Memory B cell (primary cell): ENCODE measurements around the gene VAPA.

Experiments
- ATAC-seq: fragments of 150-1000 bp; cut with Tn5 transposase; 2 replicates; pipeline ENCODE4 v1.10.0; 2021; ENCODE audit warnings: low read depth, mild to moderate bottlenecking, moderate library complexity
- DNase-seq, 2 donors: peaks; one replicate each; pipeline ENCODE4 v3.0.0; 2022; ENCODE audit warnings: low spot score in 2 of 2
- H3K27ac Mint-ChIP-seq: one replicate; pipeline ENCODE4 v1.8.0; 2022; ENCODE audit warnings: mild to moderate bottlenecking, moderate library complexity, mixed read lengths
- H3K27me3 Mint-ChIP-seq: one replicate; pipeline ENCODE4 v1.8.0; 2022; ENCODE audit warnings: mixed read lengths
- H3K36me3 Mint-ChIP-seq: one replicate; pipeline ENCODE4 v1.8.0; 2022; ENCODE audit warnings: mild to moderate bottlenecking, mixed read lengths
- H3K4me1 Mint-ChIP-seq: one replicate; pipeline ENCODE4 v1.8.0; 2022; ENCODE audit warnings: mixed read lengths
- H3K4me3 Mint-ChIP-seq: one replicate; pipeline ENCODE4 v1.8.0; 2022; ENCODE audit warnings: mild to moderate bottlenecking, moderate library complexity, mixed read lengths
- H3K9me3 Mint-ChIP-seq: one replicate; pipeline ENCODE4 v1.8.0; 2022; ENCODE audit warnings: mixed read lengths

VAPA gene

DNA sequence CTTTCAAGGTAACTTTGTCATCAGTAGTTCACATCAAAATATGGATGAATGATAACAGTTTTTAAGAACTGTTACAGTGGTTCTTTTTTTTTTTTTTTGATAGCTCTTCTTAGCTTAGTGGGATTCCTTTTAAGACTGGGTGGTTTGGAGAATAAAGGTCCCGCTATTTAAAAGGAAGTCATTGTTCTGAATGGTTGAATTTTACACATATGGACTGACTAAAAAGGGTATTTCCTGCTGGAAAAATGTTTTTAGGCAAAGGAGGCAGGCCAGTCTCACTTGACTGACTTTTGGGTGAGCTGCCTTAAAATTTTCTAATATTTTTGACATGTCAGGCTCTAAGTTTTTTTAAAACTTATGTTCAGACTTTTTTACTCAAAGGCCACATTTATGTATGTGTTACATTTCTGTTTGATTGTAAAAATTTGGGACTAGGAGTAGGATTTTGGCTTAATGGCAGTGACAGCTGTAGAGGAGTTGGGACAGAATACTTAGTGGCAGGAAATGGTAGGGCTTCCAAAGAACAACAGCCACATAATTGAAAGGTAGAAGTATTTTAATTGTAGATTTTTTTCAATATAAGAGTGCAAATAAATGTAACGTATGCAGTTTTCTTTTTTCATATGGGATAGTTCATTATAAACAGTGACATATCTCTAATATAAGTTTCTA is 13.7 kb downstream of the VAPA start:
- ATAC-seq = peak; percentile 29
- Mint-ChIP-seq H3K36me3 (peaks cover 3% of the 10 kb centered on the region), H3K27me3 (no peaks in the 10 kb centered on the region), H3K4me3 (peak overlapping the region; percentile 33), H3K4me1 (peaks cover 34% of the 10 kb centered on the region), H3K27ac (peak overlapping the region; percentile 66), H3K9me3 (no peaks in the 10 kb centered on the region)
- DNase-seq = no peak

DNA sequence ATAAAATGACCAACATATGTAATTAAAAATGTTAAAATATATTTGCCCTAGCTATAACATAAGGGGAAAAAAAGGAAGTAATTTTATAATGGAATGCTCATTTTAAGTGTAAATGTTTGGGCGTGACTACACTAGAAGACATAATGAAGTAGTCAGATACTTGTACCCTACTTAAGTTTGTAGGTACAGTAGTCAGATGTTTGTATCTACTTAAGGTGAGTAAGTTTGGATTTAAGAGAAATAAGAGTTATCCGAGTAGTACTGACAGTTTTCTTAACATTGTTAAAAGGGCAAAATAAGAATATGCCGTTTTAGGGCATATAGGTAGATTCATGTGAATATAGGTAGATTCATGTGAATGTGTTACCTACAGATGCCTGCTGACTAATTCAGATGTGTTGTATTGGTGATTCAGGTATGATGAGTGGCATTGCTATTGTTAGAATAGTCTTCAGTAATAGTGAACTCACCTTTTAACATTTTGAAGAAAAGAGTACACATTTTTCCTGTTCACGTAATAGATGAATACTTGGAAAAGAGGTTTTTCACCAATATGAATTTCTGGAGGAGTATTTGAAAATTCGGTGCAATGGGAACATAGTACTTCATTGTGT is 14.9 kb downstream of the VAPA start:
- Mint-ChIP-seq H3K4me1 (peaks cover 31% of the 10 kb centered on the region), H3K9me3 (no peaks in the 10 kb centered on the region)
- no peak for ATAC-seq

DNA sequence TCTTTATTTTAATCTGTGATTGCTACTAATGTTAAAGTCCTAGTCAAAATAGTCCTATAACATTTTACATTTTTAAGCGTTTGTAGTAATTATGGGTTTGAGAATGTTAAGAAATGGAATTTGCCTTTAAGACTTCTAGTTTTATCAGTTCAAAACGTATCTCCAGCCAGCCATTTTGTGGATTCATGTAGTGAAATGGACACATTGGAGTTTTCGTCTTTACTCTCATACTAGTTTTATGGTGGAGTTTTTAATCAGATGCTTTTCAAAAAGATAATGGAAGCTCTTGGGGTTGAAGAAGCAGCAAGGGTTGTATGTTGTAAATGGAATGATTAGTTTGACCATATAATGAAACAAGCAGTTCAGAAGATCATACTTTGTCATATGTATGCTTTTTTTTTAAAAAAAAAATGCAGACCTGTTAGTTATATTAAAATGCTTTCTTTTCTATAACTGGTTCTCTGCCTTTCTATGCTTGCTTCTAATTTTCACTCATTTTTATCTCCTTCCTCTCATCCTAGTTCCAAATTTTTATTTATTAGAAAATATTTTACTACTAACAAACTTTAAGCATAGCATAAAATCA is 16.6 kb downstream of the VAPA start:
- DNase-seq (no peak), ATAC-seq (no peak)
- no peaks in the 10 kb centered on the region for H3K9me3 Mint-ChIP-seq
- H3K36me3 Mint-ChIP-seq = peaks cover 14% of the 10 kb centered on the region
- H3K4me1 Mint-ChIP-seq = peaks cover 26% of the 10 kb centered on the region
- no peaks in the 10 kb centered on the region for H3K27me3 Mint-ChIP-seq
- no peak overlapping the region for H3K27ac Mint-ChIP-seq
- H3K4me3 Mint-ChIP-seq = no peak overlapping the region

More for the DNA sequence above, 14.9 kb downstream of the VAPA start:
- no peak for DNase-seq
- H3K4me3 Mint-ChIP-seq = no peak overlapping the region
- H3K27me3 Mint-ChIP-seq = no peaks in the 10 kb centered on the region
- no peak overlapping the region for H3K27ac Mint-ChIP-seq
- peaks cover 9% of the 10 kb centered on the region for H3K36me3 Mint-ChIP-seq

DNA sequence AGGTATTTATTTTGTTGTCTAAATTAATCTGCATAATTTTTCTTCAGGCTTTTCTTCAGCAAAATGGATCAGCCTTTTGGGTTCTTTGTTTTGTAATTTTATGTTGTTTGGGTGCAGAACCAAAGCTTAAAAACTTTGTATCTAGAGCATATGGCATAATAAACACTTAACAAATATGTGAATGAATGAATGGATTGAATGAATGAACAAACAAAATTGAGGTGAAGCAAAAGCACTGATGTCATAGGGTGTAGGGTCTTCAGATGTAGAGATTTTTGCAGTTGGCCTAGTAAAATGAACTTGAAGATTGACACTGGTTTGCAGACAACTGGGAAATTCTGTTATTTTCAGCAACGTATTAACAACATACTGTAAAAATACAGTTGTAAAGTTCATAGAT is 17.3 kb downstream of the VAPA start:
- Mint-ChIP-seq H3K4me1 (peaks cover 24% of the 10 kb centered on the region), H3K27ac (no peak overlapping the region), H3K27me3 (no peaks in the 10 kb centered on the region), H3K9me3 (no peaks in the 10 kb centered on the region), H3K4me3 (no peak overlapping the region), H3K36me3 (peaks cover 14% of the 10 kb centered on the region)
- no peak for ATAC-seq
- no peak for DNase-seq

DNA sequence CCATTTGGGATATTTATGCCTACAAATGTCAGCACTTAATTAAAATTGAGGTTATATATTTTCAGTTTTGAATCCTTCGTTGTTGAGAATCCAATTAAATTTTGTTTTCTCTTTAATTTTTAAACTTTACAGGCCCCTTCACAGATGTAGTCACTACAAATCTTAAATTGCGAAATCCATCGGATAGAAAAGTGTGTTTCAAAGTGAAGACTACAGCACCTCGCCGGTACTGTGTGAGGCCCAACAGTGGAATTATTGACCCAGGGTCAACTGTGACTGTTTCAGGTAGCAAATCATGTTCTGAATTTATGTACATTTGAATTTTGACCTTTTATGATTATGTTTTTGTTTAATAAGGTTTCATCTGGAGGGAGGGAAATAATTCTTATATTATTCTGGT is 17.9 kb downstream of the VAPA start:
- DNase-seq (no peak), ATAC-seq (no peak)
- Mint-ChIP-seq H3K4me1 (peaks cover 20% of the 10 kb centered on the region), H3K36me3 (peaks cover 18% of the 10 kb centered on the region), H3K27me3 (no peaks in the 10 kb centered on the region), H3K9me3 (no peaks in the 10 kb centered on the region), H3K4me3 (no peak overlapping the region), H3K27ac (no peak overlapping the region)

DNA sequence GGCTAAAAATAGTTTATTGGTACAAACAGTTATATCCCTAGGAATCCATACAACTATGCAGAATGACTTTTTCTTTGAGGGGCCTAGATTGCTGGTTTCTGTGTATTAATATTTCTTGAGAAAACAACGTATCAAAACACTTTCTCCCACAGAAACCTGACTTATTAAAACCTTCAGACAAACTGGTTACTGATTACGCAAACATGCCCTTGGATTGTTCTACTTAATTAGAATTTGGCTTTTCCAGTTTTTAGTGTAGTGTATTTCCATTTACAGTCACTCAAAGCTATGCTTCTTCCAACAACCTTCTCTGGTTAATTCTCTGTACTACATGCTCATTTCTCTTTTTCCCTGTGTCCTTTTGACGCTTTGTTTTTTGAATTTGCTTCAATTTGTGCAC is 20.0 kb downstream of the VAPA start:
- DNase-seq (no peak), ATAC-seq (no peak)
- peaks cover 23% of the 10 kb centered on the region for H3K36me3 Mint-ChIP-seq
- H3K27me3 Mint-ChIP-seq = no peaks in the 10 kb centered on the region
- H3K9me3 Mint-ChIP-seq = no peaks in the 10 kb centered on the region
- peak overlapping the region; percentile 31 for H3K27ac Mint-ChIP-seq
- H3K4me3 Mint-ChIP-seq = no peak overlapping the region
- peaks cover 6% of the 10 kb centered on the region for H3K4me1 Mint-ChIP-seq

DNA sequence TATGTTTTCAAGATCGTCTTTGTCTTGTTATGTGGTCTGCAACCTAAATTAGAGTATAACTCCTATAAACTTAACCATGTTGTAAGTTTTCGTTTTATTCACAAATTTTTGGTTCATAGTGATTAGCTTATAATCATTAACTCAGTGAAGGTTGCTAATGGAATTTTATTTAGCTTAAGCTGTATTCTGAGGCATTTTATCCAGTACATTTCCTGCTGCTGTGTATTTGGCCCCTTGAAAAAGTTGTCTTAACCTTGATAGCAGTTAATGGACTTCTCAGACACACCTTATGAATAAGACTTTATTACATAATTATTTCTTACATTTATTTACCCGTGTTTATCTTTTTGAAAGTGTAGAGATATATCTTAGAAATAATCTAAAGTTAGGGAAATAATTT is 20.5 kb downstream of the VAPA start:
- H3K27ac Mint-ChIP-seq = peak overlapping the region; percentile 31
- DNase-seq = no peak
- peaks cover 23% of the 10 kb centered on the region for H3K36me3 Mint-ChIP-seq
- peaks cover 4% of the 10 kb centered on the region for H3K4me1 Mint-ChIP-seq
- no peaks in the 10 kb centered on the region for H3K27me3 Mint-ChIP-seq
- ATAC-seq = no peak
- H3K9me3 Mint-ChIP-seq = no peaks in the 10 kb centered on the region
- no peak overlapping the region for H3K4me3 Mint-ChIP-seq

DNA sequence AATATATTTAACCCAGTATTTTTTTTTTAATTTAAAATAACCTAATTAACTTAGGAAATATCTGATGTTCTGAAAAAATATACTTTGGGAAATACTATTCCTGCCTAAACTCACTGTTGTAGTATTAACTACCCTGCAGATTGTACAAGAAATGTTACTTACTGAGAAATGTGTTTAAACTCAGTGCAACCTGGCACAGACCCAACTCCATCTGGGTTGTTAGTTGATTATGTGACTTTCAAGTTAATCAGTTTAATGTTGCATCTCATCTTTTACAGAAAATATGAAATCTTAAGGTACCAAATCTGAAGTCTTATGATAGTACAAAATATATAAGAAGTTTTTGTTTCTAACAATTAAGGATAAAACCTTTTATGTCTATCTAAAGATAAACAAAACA is 27.3 kb downstream of the VAPA start:
- Mint-ChIP-seq H3K4me3 (no peak overlapping the region), H3K27ac (peak overlapping the region; percentile 22), H3K4me1 (no peaks in the 10 kb centered on the region), H3K9me3 (no peaks in the 10 kb centered on the region), H3K27me3 (no peaks in the 10 kb centered on the region), H3K36me3 (peaks cover 26% of the 10 kb centered on the region)
- DNase-seq (no peak), ATAC-seq (no peak)

DNA sequence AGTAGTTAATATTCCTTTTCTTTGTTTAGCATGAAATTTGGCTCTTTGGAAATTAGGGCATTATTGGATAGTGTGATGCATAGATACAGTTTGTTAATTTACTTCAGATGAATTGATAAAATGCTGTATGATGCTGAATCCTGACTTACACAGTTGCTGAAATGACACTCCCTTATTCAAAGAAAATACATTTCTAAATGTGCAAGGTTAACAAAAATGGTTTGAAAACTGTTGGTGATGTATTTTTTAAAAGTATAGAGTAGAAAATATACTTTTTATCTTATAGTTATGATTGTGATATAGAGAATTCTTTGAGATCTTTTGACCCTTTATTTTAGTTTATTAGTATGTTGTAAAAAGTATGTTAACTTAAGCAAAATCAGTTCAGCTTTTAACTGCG is 27.8 kb downstream of the VAPA start:
- Mint-ChIP-seq H3K9me3 (no peaks in the 10 kb centered on the region), H3K36me3 (peaks cover 25% of the 10 kb centered on the region), H3K4me1 (no peaks in the 10 kb centered on the region), H3K4me3 (no peak overlapping the region), H3K27me3 (no peaks in the 10 kb centered on the region), H3K27ac (no peak overlapping the region)
- ATAC-seq = no peak
- DNase-seq = no peak

DNA sequence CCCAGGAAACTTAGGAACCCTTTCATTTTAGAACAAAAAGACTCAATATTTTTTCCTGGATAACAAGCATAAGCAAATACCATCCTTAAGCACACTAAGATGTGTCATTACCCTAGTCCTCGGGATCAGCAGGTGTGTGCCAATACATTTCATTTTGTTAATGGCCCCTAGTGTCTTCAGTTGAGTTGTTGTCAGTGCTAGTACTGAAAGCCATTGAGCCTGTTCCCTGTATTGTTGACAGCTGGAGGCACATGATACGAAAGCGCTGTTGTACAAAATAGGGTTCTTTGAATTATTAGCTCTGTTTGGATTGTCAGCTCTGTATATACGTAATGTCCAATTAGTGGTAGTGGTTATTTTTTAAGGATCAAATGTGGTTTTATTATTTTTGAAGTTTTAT is 29.5 kb downstream of the VAPA start:
- H3K36me3 Mint-ChIP-seq = peaks cover 21% of the 10 kb centered on the region
- H3K4me3 Mint-ChIP-seq = no peak overlapping the region
- H3K4me1 Mint-ChIP-seq = no peaks in the 10 kb centered on the region

DNA sequence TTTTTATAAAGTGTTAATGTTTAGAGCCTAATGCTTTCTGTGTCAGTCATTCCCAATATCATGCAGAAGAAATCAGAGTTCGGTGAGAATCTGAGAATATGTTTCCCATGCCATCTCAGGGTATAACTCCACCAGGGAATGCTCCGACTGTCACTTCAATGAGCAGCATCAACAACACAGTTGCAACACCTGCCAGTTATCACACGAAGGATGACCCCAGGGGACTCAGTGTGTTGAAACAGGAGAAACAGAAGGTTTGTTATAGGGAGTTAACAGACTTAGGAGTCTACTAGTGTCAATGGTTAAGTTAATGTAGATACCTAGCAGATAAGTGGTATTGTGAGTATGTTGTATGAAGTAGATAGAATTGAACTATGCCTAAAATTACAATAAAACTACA is 31.0 kb downstream of the VAPA start:
- H3K4me3 Mint-ChIP-seq = no peak overlapping the region
- H3K27me3 Mint-ChIP-seq = no peaks in the 10 kb centered on the region
- H3K4me1 Mint-ChIP-seq = no peaks in the 10 kb centered on the region
- peaks cover 23% of the 10 kb centered on the region for H3K36me3 Mint-ChIP-seq
- H3K9me3 Mint-ChIP-seq = no peaks in the 10 kb centered on the region
- DNase-seq (no peak), ATAC-seq (no peak)
- no peak overlapping the region for H3K27ac Mint-ChIP-seq

More for the DNA sequence above, 29.5 kb downstream of the VAPA start:
- H3K27ac Mint-ChIP-seq = no peak overlapping the region
- H3K9me3 Mint-ChIP-seq = no peaks in the 10 kb centered on the region
- DNase-seq = no peak
- H3K27me3 Mint-ChIP-seq = no peaks in the 10 kb centered on the region
- no peak for ATAC-seq

DNA sequence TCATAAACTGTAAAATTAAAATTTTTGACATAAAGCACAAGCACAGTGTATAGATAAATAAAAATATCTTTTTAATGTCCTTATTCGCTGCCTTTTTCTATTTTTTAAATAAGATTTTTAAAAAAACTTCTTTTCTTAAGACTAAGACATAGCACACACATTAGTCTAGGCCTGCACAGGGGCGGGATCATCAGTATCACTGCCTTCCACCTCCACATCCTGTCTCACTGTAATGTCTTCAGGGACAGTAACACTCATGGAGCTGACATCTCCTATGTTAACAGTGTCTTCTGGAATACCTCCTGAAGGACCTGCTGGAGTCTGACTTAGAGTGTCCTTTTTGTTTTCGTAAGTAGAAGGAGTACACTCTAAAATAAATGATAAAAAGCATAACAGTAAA is 33.0 kb downstream of the VAPA start:
- Mint-ChIP-seq H3K9me3 (no peaks in the 10 kb centered on the region), H3K27ac (no peak overlapping the region), H3K27me3 (no peaks in the 10 kb centered on the region), H3K4me3 (no peak overlapping the region), H3K4me1 (peaks cover 3% of the 10 kb centered on the region), H3K36me3 (peaks cover 30% of the 10 kb centered on the region)
- ATAC-seq = no peak
- no peak for DNase-seq

DNA sequence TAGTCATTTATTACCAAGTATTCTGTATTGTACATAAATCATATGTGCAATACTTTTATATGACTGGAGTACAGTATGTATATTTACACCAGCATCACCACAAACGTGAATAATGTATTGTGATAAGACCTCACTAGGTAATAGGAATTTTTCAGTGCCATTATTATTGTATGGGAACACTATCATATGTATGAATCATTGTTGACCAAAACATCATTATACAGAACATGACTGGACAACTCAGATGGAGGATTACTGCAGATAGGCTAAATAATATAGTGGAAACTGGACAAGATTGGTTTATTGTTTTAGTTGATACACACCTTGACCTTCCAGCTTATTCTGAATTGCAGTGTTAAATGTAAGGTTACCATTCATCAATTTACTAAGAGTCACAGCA is 33.4 kb downstream of the VAPA start:
- no peaks in the 10 kb centered on the region for H3K9me3 Mint-ChIP-seq
- DNase-seq (no peak), ATAC-seq (no peak)
- no peaks in the 10 kb centered on the region for H3K27me3 Mint-ChIP-seq
- H3K4me1 Mint-ChIP-seq = peaks cover 3% of the 10 kb centered on the region
- H3K4me3 Mint-ChIP-seq = no peak overlapping the region
- no peak overlapping the region for H3K27ac Mint-ChIP-seq
- peaks cover 32% of the 10 kb centered on the region for H3K36me3 Mint-ChIP-seq

DNA sequence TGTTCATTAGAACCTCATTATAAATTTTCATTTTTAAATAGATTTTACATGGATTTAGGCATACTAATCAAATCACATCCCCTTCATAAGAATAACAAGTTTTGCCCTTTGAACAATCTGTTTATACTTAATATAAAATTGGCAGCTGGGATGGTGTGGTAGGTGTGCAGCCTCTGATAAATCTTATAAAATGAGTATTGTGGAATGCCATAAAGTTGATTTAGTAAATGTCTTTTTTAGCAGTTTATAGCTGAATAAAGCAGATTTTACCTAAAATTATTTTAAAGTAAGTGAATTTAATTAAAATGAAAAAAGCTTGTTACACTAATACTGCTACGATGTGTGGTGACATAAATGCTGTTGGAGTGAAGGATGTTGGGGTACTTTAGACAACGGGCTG is 35.5 kb downstream of the VAPA start:
- Mint-ChIP-seq H3K9me3 (no peaks in the 10 kb centered on the region), H3K27ac (no peak overlapping the region), H3K36me3 (peaks cover 34% of the 10 kb centered on the region), H3K4me3 (no peak overlapping the region), H3K4me1 (peaks cover 3% of the 10 kb centered on the region), H3K27me3 (no peaks in the 10 kb centered on the region)
- ATAC-seq (no peak), DNase-seq (no peak)

DNA sequence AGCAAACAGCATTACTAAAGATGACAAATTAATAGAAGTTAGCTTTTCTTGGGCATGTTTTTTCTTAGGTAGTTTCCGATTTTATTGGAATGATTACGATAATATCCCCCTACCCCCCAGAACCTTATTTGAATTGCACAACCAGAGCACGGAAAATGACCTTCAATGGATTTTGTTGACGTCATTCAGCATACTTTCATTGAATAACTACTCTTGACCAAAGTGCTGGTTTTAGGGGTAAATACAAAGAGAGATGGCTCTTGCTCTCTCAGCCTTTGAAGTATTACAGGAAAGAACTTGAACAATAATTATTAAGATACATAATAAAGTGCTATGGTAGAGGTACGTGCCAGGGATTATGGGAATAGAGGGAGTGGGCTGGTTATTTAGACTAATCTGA is 36.0 kb downstream of the VAPA start:
- no peak for ATAC-seq

More for the DNA sequence above, 36.0 kb downstream of the VAPA start:
- Mint-ChIP-seq H3K4me3 (no peak overlapping the region), H3K4me1 (peaks cover 3% of the 10 kb centered on the region), H3K27ac (no peak overlapping the region), H3K9me3 (no peaks in the 10 kb centered on the region), H3K36me3 (peaks cover 32% of the 10 kb centered on the region), H3K27me3 (no peaks in the 10 kb centered on the region)
- DNase-seq = no peak
